Nephron progenitor cell (in vitro differentiated cells): Measurements from ENCODE around the gene STKLD1.

ENCODE experiments used
- DNase-seq: peaks from one replicate; pipeline ENCODE4 v3.0.0; 2021
- H3K27ac Mint-ChIP-seq: 2 replicates; pipeline ENCODE4 v1.8.0; 2021; ENCODE audit warnings: mild to moderate bottlenecking, moderate library complexity, mixed read lengths
- H3K27me3 Mint-ChIP-seq: 2 replicates; pipeline ENCODE4 v1.8.0; 2021; ENCODE audit warnings: mild to moderate bottlenecking, low read depth, mixed read lengths; ENCODE audit not compliant: poor library complexity
- H3K36me3 Mint-ChIP-seq: 2 replicates; pipeline ENCODE4 v1.8.0; 2021; ENCODE audit warnings: low read depth, mixed read lengths
- H3K4me1 Mint-ChIP-seq: 2 replicates; pipeline ENCODE4 v1.8.0; 2021; ENCODE audit warnings: mixed read lengths
- H3K4me3 Mint-ChIP-seq: 2 replicates; pipeline ENCODE4 v1.8.0; 2021; ENCODE audit warnings: mild to moderate bottlenecking, moderate library complexity, mixed read lengths
- H3K9me3 Mint-ChIP-seq: 2 replicates; pipeline ENCODE4 v1.8.0; 2021; ENCODE audit warnings: mild to moderate bottlenecking, moderate library complexity, mixed read lengths
- TF ChIP-seq, protein P1 (sequence below): fragments of 200-600 bp; sonication (generic); IDR thresholded peaks from 2 replicates; pipeline ENCODE4 v1.5.0; 2021; ENCODE audit warnings: antibody characterized with exemption

STKLD1 gene

DNA sequence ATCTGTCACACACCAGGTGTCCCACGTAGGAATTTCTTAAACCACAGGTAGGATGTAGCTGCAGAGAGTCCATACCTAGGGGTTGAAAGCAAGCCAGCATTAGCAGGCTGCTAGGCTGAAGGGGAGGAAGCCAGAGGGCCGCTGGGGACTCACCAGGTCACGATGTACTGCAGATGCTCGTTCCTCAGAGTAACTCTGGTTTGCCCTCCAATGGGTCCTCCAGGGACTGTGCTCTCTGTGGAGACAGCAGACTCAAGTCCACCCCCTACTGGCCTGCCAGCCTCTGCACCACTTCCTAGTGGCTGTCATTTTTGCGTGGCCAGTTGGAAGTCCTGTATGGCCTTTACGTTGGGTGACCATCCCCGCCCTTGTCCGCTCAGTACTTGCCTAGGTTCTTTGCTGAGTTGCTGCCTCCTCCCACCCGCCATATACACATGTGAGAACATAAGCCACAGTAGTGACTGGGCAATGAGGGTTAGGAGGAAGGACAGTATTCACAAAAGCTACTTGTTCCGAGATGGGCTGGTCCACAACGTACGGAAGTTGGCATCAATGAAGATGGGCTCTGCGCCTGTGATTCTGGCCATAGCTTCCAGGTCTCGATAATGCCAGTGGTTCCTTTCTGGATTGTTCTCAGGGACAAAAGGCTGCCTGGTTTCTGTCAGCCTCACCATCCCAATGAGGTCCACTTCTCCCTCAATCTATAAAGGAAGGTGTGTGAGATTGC, 24.1 kb upstream of the STKLD1 start:
- peak overlapping the region; percentile 87 for H3K27ac Mint-ChIP-seq

DNA sequence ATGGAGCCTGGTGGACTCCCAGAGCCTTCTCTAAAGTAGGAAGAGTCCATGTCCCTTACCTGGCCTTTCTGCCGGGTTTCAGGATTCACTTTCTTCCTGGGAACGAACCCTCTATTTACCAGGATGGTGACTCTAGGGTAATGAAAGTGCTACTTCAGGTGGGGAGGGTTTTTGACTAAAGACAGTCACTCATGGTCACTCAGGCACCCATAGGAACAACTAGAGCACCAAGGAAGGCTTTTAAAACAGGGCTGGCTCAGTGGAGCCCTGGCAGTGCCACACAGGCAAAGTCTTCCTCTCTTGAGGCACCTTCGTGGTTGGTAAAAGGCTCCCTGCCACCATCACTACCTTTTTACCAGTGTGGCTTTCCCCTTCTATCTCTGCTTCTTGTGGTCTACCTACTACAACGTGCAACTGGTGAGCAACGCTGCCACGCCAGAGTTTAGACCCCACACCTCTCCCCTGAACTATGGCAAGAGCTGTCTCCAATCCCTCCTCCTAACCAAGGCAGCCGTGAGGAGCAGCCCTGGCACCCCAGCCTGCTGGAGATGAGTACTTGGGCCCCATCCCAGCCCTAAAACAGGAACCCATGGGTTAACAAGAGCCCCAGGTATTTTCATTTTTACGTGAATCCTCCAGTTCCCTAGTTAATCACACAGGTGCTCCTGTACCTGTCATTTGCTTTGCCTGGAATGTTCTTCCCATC, 23.4 kb upstream of the STKLD1 start:
- H3K4me3 Mint-ChIP-seq: no peak overlapping the region
- no peaks in the 10 kb centered on the region for H3K27me3 Mint-ChIP-seq
- no peak for DNase-seq
- peaks cover 32% of the 10 kb centered on the region for H3K4me1 Mint-ChIP-seq
- H3K27ac Mint-ChIP-seq: peak overlapping the region; percentile 97
- H3K36me3 Mint-ChIP-seq: peaks cover 50% of the 10 kb centered on the region
- TF ChIP-seq, protein P1, sequence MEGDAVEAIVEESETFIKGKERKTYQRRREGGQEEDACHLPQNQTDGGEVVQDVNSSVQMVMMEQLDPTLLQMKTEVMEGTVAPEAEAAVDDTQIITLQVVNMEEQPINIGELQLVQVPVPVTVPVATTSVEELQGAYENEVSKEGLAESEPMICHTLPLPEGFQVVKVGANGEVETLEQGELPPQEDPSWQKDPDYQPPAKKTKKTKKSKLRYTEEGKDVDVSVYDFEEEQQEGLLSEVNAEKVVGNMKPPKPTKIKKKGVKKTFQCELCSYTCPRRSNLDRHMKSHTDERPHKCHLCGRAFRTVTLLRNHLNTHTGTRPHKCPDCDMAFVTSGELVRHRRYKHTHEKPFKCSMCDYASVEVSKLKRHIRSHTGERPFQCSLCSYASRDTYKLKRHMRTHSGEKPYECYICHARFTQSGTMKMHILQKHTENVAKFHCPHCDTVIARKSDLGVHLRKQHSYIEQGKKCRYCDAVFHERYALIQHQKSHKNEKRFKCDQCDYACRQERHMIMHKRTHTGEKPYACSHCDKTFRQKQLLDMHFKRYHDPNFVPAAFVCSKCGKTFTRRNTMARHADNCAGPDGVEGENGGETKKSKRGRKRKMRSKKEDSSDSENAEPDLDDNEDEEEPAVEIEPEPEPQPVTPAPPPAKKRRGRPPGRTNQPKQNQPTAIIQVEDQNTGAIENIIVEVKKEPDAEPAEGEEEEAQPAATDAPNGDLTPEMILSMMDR: no peak
- H3K9me3 Mint-ChIP-seq: no peaks in the 10 kb centered on the region

More for the DNA sequence above, 24.1 kb upstream of the STKLD1 start:
- Mint-ChIP-seq H3K4me1 (peaks cover 27% of the 10 kb centered on the region), H3K27me3 (no peaks in the 10 kb centered on the region), H3K4me3 (no peak overlapping the region), H3K36me3 (peaks cover 50% of the 10 kb centered on the region), H3K9me3 (no peaks in the 10 kb centered on the region)
- peak; percentile 52 for DNase-seq
- TF ChIP-seq, protein P1: peak; percentile 44

DNA sequence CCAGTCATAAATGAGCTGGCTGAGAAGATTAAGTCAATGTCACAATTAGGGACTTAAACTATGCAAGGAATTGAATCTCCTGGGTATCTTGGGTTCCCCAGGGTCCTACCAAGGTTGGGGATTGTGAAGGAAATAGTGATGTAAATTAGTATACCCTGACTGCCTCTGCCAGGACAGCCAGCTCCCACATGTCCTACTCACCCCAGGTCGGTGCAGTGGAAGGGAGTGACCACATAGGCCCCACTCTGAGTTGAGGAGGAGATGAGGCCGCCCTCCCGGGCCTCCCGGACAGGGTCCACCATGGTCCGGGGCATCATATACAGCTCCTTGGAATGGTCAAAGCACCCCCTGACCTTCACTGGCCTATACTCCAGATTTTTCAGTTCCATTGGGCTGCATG, 22.6 kb upstream of the STKLD1 start:
- TF ChIP-seq, protein P1: no peak
- no peak for DNase-seq
- H3K4me1 Mint-ChIP-seq: peaks cover 38% of the 10 kb centered on the region
- no peak overlapping the region for H3K4me3 Mint-ChIP-seq
- H3K27me3 Mint-ChIP-seq: no peaks in the 10 kb centered on the region
- H3K36me3 Mint-ChIP-seq: peaks cover 46% of the 10 kb centered on the region
- H3K9me3 Mint-ChIP-seq: no peaks in the 10 kb centered on the region
- peak overlapping the region; percentile 97 for H3K27ac Mint-ChIP-seq

DNA sequence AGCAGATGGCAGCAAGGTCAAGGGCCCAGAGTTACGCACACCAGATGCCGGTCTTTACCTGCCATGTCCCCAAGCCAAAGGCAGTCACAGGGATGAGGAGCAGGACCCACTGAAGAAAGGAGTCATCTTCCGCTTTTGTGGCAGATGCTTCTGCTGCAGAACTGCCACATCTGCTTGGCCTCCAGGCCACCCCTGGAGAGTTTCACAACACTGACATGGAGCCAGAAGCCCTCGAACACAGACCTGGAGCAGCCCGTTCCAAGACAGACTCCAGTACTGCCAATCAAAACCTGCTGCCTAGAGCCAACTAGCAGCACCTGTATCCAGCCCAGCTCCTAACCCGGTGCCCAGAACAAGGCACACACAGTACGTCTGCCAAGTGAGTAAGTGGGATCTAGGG, 21.4 kb upstream of the STKLD1 start:
- TF ChIP-seq, protein P1: no peak
- H3K9me3 Mint-ChIP-seq: no peaks in the 10 kb centered on the region
- peak overlapping the region; percentile 91 for H3K4me3 Mint-ChIP-seq
- H3K4me1 Mint-ChIP-seq: peaks cover 30% of the 10 kb centered on the region
- DNase-seq: no peak
- no peaks in the 10 kb centered on the region for H3K27me3 Mint-ChIP-seq
- no peak overlapping the region for H3K27ac Mint-ChIP-seq
- H3K36me3 Mint-ChIP-seq: peaks cover 34% of the 10 kb centered on the region

DNA sequence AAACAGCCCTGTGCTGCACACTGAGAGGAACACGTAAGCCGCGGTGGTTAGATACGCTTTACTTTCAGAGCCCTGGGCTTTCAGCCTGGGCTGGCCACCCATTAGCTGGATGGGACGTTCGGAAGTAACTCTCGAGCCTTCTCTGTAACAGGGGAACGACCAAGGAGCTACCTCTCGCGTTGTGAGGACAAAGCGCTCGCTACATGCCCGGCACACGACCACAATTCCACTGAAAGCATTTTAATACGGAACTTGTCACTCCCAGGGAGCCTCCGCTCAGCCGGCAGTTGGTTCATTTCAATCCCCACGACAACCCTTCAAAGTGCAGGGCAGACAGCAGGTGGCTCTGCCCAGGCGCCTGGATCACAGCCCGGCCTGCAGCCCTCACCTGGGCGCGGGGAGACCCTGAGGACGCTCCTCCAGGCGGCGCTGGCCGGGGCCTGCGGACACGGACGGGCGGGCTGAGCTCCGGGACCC, 20.2 kb upstream of the STKLD1 start:
- Mint-ChIP-seq H3K9me3 (no peaks in the 10 kb centered on the region), H3K27ac (no peak overlapping the region), H3K27me3 (no peaks in the 10 kb centered on the region), H3K36me3 (peaks cover 28% of the 10 kb centered on the region), H3K4me3 (peak overlapping the region; percentile 91), H3K4me1 (peaks cover 21% of the 10 kb centered on the region)
- TF ChIP-seq, protein P1: no peak
- no peak for DNase-seq
